ENCODE measurements around the gene CDH23.

Gene CDH23

DNA sequence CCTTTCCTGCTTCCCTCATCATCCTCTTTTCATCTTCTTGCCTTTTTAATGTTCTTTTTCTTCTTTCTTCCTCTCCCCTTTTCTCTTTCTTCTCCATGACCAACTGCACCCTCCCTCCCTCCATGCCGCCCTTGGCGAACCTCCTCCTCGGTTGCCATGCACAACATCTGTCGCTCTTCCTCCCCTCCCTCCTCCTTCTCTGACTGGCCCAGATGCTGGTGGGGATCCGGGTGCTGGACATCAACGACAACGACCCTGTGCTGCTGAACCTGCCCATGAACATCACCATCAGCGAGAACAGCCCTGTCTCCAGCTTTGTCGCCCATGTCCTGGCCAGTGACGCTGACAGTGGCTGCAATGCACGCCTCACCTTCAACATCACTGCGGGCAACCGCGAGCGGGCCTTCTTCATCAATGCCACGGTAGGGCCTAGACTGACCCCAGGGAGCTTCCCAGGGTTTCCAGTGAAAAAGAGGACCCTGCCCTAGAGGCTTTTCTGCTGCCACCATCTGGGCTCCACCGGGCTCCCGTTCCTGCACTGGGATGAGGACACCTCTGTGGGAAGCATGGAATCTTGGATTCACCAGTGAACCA is 388.1 kb downstream of the CDH23 start:
- Histone ChIP-seq H3K4me2 (ENCODE audit: low read depth, low read length) (no peak overlapping the region), H3K79me2 (ENCODE audit: low read length) (no peaks in the 10 kb centered on the region), H3K9ac (ENCODE audit: low read length) (no peak overlapping the region), H3F3A (ENCODE audit: insufficient read depth, low read length) (no peaks in the 10 kb centered on the region), H3K9me2 (replicated peaks; ENCODE audit: insufficient read depth, low read length) (no peaks in the 10 kb centered on the region), H3K27ac (ENCODE audit: low read length) (no peak overlapping the region), H4K20me1 (ENCODE audit: insufficient read depth, low read length) (no peaks in the 10 kb centered on the region), H3K36me3 (replicated peaks; ENCODE audit: insufficient read depth, low read length) (no peaks in the 10 kb centered on the region), H3K9me3 (replicated peaks; ENCODE audit: insufficient read depth, low read length) (no peaks in the 10 kb centered on the region), H3K4me1 (ENCODE audit: low read length) (no peaks in the 10 kb centered on the region), H3K4me3 (ENCODE audit: low read length) (no peak overlapping the region), H2AFZ (ENCODE audit: low read length) (no peak overlapping the region), H3K27me3 (replicated peaks; ENCODE audit: insufficient read depth, low read length) (peaks cover 79% of the 10 kb centered on the region)
- TF ChIP-seq, protein P1, sequence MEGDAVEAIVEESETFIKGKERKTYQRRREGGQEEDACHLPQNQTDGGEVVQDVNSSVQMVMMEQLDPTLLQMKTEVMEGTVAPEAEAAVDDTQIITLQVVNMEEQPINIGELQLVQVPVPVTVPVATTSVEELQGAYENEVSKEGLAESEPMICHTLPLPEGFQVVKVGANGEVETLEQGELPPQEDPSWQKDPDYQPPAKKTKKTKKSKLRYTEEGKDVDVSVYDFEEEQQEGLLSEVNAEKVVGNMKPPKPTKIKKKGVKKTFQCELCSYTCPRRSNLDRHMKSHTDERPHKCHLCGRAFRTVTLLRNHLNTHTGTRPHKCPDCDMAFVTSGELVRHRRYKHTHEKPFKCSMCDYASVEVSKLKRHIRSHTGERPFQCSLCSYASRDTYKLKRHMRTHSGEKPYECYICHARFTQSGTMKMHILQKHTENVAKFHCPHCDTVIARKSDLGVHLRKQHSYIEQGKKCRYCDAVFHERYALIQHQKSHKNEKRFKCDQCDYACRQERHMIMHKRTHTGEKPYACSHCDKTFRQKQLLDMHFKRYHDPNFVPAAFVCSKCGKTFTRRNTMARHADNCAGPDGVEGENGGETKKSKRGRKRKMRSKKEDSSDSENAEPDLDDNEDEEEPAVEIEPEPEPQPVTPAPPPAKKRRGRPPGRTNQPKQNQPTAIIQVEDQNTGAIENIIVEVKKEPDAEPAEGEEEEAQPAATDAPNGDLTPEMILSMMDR (IDR thresholded peaks at IDR 0.05; ENCODE audit: low read length), result no peak
- TF ChIP-seq EZH2phosphoT487 (IDR thresholded peaks at IDR 0.05; ENCODE audit: low read length) (no peak), EZH2 (optimal IDR thresholded peaks at IDR 0.05; ENCODE audit: low read depth, low read length) (no peak)
- DNase-seq, result no peak

DNA sequence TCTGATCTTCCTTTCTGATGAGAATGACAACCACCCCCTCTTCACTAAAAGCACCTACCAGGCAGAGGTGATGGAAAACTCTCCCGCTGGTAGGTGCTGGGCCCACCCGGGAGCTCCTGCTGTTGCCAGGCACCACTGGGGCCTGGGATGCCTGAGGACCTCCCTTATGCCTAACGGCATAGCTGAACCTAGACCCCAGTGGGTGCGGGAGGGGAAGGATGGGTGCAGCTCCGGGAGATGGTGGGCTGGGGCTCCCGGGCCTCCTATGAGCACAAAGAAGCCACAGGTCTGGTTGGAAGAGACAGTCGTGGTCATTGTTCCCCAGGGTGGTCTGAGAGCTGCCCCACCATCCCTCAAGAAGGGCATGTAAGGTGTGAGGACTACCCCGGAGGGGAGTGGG is 392.2 kb downstream of the CDH23 start:
- Histone ChIP-seq H3K9me3 (replicated peaks; ENCODE audit: insufficient read depth, low read length) (no peaks in the 10 kb centered on the region), H3K27ac (ENCODE audit: low read length) (no peak overlapping the region)

DNA sequence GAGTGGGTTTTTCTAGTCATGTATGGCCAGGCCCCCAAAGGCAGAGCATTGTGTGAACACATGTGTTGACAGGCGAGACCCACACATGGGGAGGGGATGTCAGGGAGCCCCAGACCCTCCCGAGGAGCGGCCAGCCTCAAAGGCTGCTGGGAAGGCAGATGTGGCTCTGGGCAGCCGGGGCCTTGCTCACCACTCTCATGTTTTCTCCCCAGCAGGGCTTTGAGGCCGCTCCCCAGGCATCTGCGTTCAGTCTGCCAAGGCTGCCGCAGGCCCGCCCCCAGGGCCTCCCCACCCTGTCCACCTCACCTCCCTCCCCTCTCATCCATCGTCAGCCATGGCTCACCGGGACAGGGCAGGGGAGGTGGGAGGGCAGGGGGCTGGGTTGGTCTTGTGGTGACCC is 393.2 kb downstream of the CDH23 start:
- Histone ChIP-seq H3K9ac (ENCODE audit: low read length) (no peak overlapping the region), H3K4me3 (ENCODE audit: low read length) (no peak overlapping the region), H3K27ac (ENCODE audit: low read length) (no peak overlapping the region), H3F3A (ENCODE audit: insufficient read depth, low read length) (no peaks in the 10 kb centered on the region), H3K4me2 (ENCODE audit: low read depth, low read length) (no peak overlapping the region), H4K20me1 (ENCODE audit: insufficient read depth, low read length) (no peaks in the 10 kb centered on the region), H3K9me2 (replicated peaks; ENCODE audit: insufficient read depth, low read length) (no peaks in the 10 kb centered on the region), H3K79me2 (ENCODE audit: low read length) (no peaks in the 10 kb centered on the region), H3K27me3 (replicated peaks; ENCODE audit: insufficient read depth, low read length) (peaks cover 59% of the 10 kb centered on the region), H3K36me3 (replicated peaks; ENCODE audit: insufficient read depth, low read length) (no peaks in the 10 kb centered on the region), H3K4me1 (ENCODE audit: low read length) (no peaks in the 10 kb centered on the region), H3K9me3 (replicated peaks; ENCODE audit: insufficient read depth, low read length) (no peaks in the 10 kb centered on the region), H2AFZ (ENCODE audit: low read length) (no peak overlapping the region)
- TF ChIP-seq EZH2 (optimal IDR thresholded peaks at IDR 0.05; ENCODE audit: low read depth, low read length) (no peak), EZH2phosphoT487 (IDR thresholded peaks at IDR 0.05; ENCODE audit: low read length) (no peak)
- TF ChIP-seq, protein P1 (IDR thresholded peaks at IDR 0.05; ENCODE audit: low read length), result no peak
- no peak for DNase-seq

More for the DNA sequence above, 392.2 kb downstream of the CDH23 start:
- H3F3A ChIP-seq (ENCODE audit: insufficient read depth, low read length), result no peaks in the 10 kb centered on the region
- TF ChIP-seq EZH2 (optimal IDR thresholded peaks at IDR 0.05; ENCODE audit: low read depth, low read length) (no peak), EZH2phosphoT487 (IDR thresholded peaks at IDR 0.05; ENCODE audit: low read length) (no peak)
- TF ChIP-seq, protein P1 (IDR thresholded peaks at IDR 0.05; ENCODE audit: low read length), result no peak
- H3K36me3 ChIP-seq (replicated peaks; ENCODE audit: insufficient read depth, low read length), result no peaks in the 10 kb centered on the region
- H3K79me2 ChIP-seq (ENCODE audit: low read length), result no peaks in the 10 kb centered on the region
- H3K9me2 ChIP-seq (replicated peaks; ENCODE audit: insufficient read depth, low read length), result no peaks in the 10 kb centered on the region
- no peak for DNase-seq
- H2AFZ ChIP-seq (ENCODE audit: low read length), result no peak overlapping the region
- H3K4me2 ChIP-seq (ENCODE audit: low read depth, low read length), result no peak overlapping the region
- peaks cover 61% of the 10 kb centered on the region for H3K27me3 ChIP-seq (replicated peaks; ENCODE audit: insufficient read depth, low read length)
- no peaks in the 10 kb centered on the region for H4K20me1 ChIP-seq (ENCODE audit: insufficient read depth, low read length)
- H3K4me3 ChIP-seq (ENCODE audit: low read length), result no peak overlapping the region
- no peaks in the 10 kb centered on the region for H3K4me1 ChIP-seq (ENCODE audit: low read length)
- no peak overlapping the region for H3K9ac ChIP-seq (ENCODE audit: low read length)

All from MM.1S (cell line).